Measurements from ENCODE around the gene GTPBP3. TPM values are rescaled to one million over a fixed set of nuclear protein-coding genes. Genes with fewer than 3 reads are reported as not detected.

Gene GTPBP3
- total RNA-seq, 1 experiment from 2014 or later: 31.2 TPM

- Histone ChIP-seq H3K27ac (no peak overlapping the region), H3K27me3 (no peaks in the 10 kb centered on the region), H3K36me3 (peaks cover 34% of the 10 kb centered on the region), H3K9me3 (replicated peaks) (no peaks in the 10 kb centered on the region), H3K4me1 (peaks cover 10% of the 10 kb centered on the region), H3K4me3 (no peak overlapping the region)
- DNase-seq: no peak
These were observed 16.9 kb upstream of the GTPBP3 start for GRCh38 chr19:17320435-17320834.

- peak; percentile 64 to 68 for DNase-seq
- H3K9me3 ChIP-seq (replicated peaks): no peaks in the 10 kb centered on the region
- H3K27me3 ChIP-seq: no peaks in the 10 kb centered on the region
- peaks cover 10% of the 10 kb centered on the region for H3K4me1 ChIP-seq
- H3K4me3 ChIP-seq: no peak overlapping the region
- 0 out of 2 replicates have a peak overlapping the region, but pooled peaks have one; percentile 19 for H3K27ac ChIP-seq
- peaks cover 25% of the 10 kb centered on the region for H3K36me3 ChIP-seq
These were observed 15.5 kb upstream of the GTPBP3 start for GRCh38 chr19:17321655-17322489.

GRCh38 chr19:17322854-17323253 is 14.5 kb upstream of the GTPBP3 start:
- Histone ChIP-seq H3K4me1 (peaks cover 10% of the 10 kb centered on the region), H3K27me3 (no peaks in the 10 kb centered on the region), H3K9me3 (replicated peaks) (no peaks in the 10 kb centered on the region), H3K27ac (no peak overlapping the region), H3K36me3 (peaks cover 24% of the 10 kb centered on the region), H3K4me3 (no peak overlapping the region)
- DNase-seq: no peak

GRCh38 chr19:17323300-17323963 is 13.9 kb upstream of the GTPBP3 start:
- DNase-seq: no peak
- no peaks in the 10 kb centered on the region for H3K9me3 ChIP-seq (replicated peaks)
- H3K27ac ChIP-seq: no peak overlapping the region
- H3K4me3 ChIP-seq: no peak overlapping the region
- peaks cover 22% of the 10 kb centered on the region for H3K36me3 ChIP-seq
- no peaks in the 10 kb centered on the region for H3K27me3 ChIP-seq
- H3K4me1 ChIP-seq: peaks cover 10% of the 10 kb centered on the region

- no peak for DNase-seq
- H3K4me3 ChIP-seq: no peak overlapping the region
- H3K9me3 ChIP-seq (replicated peaks): no peaks in the 10 kb centered on the region
- no peaks in the 10 kb centered on the region for H3K27me3 ChIP-seq
- H3K27ac ChIP-seq: no peak overlapping the region
- peaks cover 22% of the 10 kb centered on the region for H3K36me3 ChIP-seq
- peaks cover 10% of the 10 kb centered on the region for H3K4me1 ChIP-seq
These were observed 13.4 kb upstream of the GTPBP3 start for GRCh38 chr19:17323964-17324332.

- Histone ChIP-seq H3K4me1 (peaks cover 10% of the 10 kb centered on the region), H3K27me3 (no peaks in the 10 kb centered on the region), H3K36me3 (peaks cover 17% of the 10 kb centered on the region), H3K9me3 (replicated peaks) (no peaks in the 10 kb centered on the region), H3K27ac (no peak overlapping the region), H3K4me3 (no peak overlapping the region)
- no peak for DNase-seq
These were observed 12.8 kb upstream of the GTPBP3 start for GRCh38 chr19:17324357-17325114.

GRCh38 chr19:17325133-17325532 is 12.2 kb upstream of the GTPBP3 start:
- peaks cover 13% of the 10 kb centered on the region for H3K36me3 ChIP-seq
- no peaks in the 10 kb centered on the region for H3K9me3 ChIP-seq (replicated peaks)
- peaks cover 10% of the 10 kb centered on the region for H3K4me1 ChIP-seq
- no peak overlapping the region for H3K4me3 ChIP-seq
- DNase-seq: no peak
- H3K27me3 ChIP-seq: no peaks in the 10 kb centered on the region
- H3K27ac ChIP-seq: no peak overlapping the region

- H3K27ac ChIP-seq: no peak overlapping the region
- no peak for DNase-seq
- H3K9me3 ChIP-seq (replicated peaks): no peaks in the 10 kb centered on the region
- peaks cover 10% of the 10 kb centered on the region for H3K4me1 ChIP-seq
- peaks cover 4% of the 10 kb centered on the region; the same call in 1 of the 2 replicates for H3K36me3 ChIP-seq
- H3K27me3 ChIP-seq: no peaks in the 10 kb centered on the region
- H3K4me3 ChIP-seq: no peak overlapping the region
These were observed 11.3 kb upstream of the GTPBP3 start for GRCh38 chr19:17325881-17326594.

- H3K9me3 ChIP-seq (replicated peaks): no peaks in the 10 kb centered on the region
- H3K27ac ChIP-seq: no peak overlapping the region
- no peak for DNase-seq
- H3K4me3 ChIP-seq: no peak overlapping the region
- H3K27me3 ChIP-seq: no peaks in the 10 kb centered on the region
- H3K36me3 ChIP-seq: no peaks in the 10 kb centered on the region
- H3K4me1 ChIP-seq: peaks cover 5% of the 10 kb centered on the region
These were observed 10.8 kb upstream of the GTPBP3 start for GRCh38 chr19:17326595-17326966.

GRCh38 chr19:17327068-17327653 is 10.2 kb upstream of the GTPBP3 start:
- Histone ChIP-seq H3K9me3 (replicated peaks) (no peaks in the 10 kb centered on the region), H3K36me3 (no peaks in the 10 kb centered on the region), H3K4me1 (no peaks in the 10 kb centered on the region; the same call in 1 of the 2 replicates), H3K4me3 (no peak overlapping the region), H3K27me3 (no peaks in the 10 kb centered on the region), H3K27ac (no peak overlapping the region)
- DNase-seq: no peak

GRCh38 chr19:17327654-17328516 is 9.5 kb upstream of the GTPBP3 start:
- Histone ChIP-seq H3K27ac (no peak overlapping the region), H3K4me3 (no peak overlapping the region), H3K36me3 (no peaks in the 10 kb centered on the region), H3K4me1 (no peaks in the 10 kb centered on the region; the same call in 1 of the 2 replicates), H3K27me3 (no peaks in the 10 kb centered on the region), H3K9me3 (replicated peaks) (no peaks in the 10 kb centered on the region)
- DNase-seq: no peak

GRCh38 chr19:17328517-17329365 is 8.6 kb upstream of the GTPBP3 start:
- H3K4me1 ChIP-seq: no peaks in the 10 kb centered on the region; the same call in 1 of the 2 replicates
- H3K4me3 ChIP-seq: no peak overlapping the region
- DNase-seq: no peak
- no peaks in the 10 kb centered on the region for H3K27me3 ChIP-seq
- H3K36me3 ChIP-seq: no peaks in the 10 kb centered on the region
- no peak overlapping the region for H3K27ac ChIP-seq
- no peaks in the 10 kb centered on the region for H3K9me3 ChIP-seq (replicated peaks)
